GM21528 (cell line): ENCODE data around the gene CAPN5.
"Not testable (repeated sequence)": the region's sequence is repeated elsewhere in the genome, so short reads cannot be mapped to it uniquely, and the experiment has no call there.

ENCODE experiments used
- ATAC-seq: cut with Tn5 transposase; IDR thresholded peaks from one replicate; pipeline ENCODE4 v1.9.1; 2021; ENCODE audit warnings: mild to moderate bottlenecking, moderate library complexity; ENCODE audit not compliant: unreplicated experiment, low FRiP score

The CAPN5 gene

GRCh38 chr11:77066229-77067042 lies at the start of gene CAPN5:
TSS of gene CAPN5 (plus strand) at chr11:77066971. CDS start at chr11:77084887, 17,916 bp downstream.
- ATAC-seq = peak; percentile 83

GRCh38 chr11:77018396-77018924 lies 48.3 kb upstream of the CAPN5 start:
- ATAC-seq = not testable (repeated sequence)

GRCh38 chr11:77019976-77020595 lies 46.7 kb upstream of the CAPN5 start:
- no peak for ATAC-seq

- no peak for ATAC-seq
Observed at GRCh38 chr11:77020734-77021133, 46.0 kb upstream of the CAPN5 start.

GRCh38 chr11:77024745-77025144 lies 42.0 kb upstream of the CAPN5 start:
- ATAC-seq = no peak

- no peak for ATAC-seq
Observed at GRCh38 chr11:77026221-77026620, 40.5 kb upstream of the CAPN5 start.

GRCh38 chr11:77026743-77027142 lies 40.0 kb upstream of the CAPN5 start:
- no peak for ATAC-seq

GRCh38 chr11:77027275-77027674 lies 39.5 kb upstream of the CAPN5 start:
- no peak for ATAC-seq

GRCh38 chr11:77029829-77030228 lies 36.9 kb upstream of the CAPN5 start:
- no peak for ATAC-seq

- no peak for ATAC-seq
Observed at GRCh38 chr11:77030834-77031414, 35.8 kb upstream of the CAPN5 start.

- ATAC-seq = no peak
Observed at GRCh38 chr11:77031599-77031998, 35.2 kb upstream of the CAPN5 start.

- ATAC-seq = no peak
Observed at GRCh38 chr11:77035039-77035438, 31.7 kb upstream of the CAPN5 start.

- ATAC-seq = no peak
Observed at GRCh38 chr11:77035580-77035979, 31.2 kb upstream of the CAPN5 start.

GRCh38 chr11:77036398-77036797 lies 30.4 kb upstream of the CAPN5 start:
- ATAC-seq = no peak

GRCh38 chr11:77037057-77037456 lies 29.7 kb upstream of the CAPN5 start:
- no peak for ATAC-seq

- no peak for ATAC-seq
Observed at GRCh38 chr11:77038029-77038824, 28.5 kb upstream of the CAPN5 start.

GRCh38 chr11:77038825-77039326 lies 27.9 kb upstream of the CAPN5 start:
- ATAC-seq = no peak

- no peak for ATAC-seq
Observed at GRCh38 chr11:77039491-77040400, 27.0 kb upstream of the CAPN5 start.

GRCh38 chr11:77040401-77040777 lies 26.4 kb upstream of the CAPN5 start:
- ATAC-seq = no peak
